Stimulated activated naive CD4-positive, alpha-beta T cell treated with Interleukin-2 at 50 U/mL for 16 hours (primary cell): Measurements from ENCODE around the gene SRGAP3.

Experiments
- DNase-seq: peaks from one replicate; lab custom pipeline; 2025; lab: John Stamatoyannopoulos, UW

Gene SRGAP3

DNA sequence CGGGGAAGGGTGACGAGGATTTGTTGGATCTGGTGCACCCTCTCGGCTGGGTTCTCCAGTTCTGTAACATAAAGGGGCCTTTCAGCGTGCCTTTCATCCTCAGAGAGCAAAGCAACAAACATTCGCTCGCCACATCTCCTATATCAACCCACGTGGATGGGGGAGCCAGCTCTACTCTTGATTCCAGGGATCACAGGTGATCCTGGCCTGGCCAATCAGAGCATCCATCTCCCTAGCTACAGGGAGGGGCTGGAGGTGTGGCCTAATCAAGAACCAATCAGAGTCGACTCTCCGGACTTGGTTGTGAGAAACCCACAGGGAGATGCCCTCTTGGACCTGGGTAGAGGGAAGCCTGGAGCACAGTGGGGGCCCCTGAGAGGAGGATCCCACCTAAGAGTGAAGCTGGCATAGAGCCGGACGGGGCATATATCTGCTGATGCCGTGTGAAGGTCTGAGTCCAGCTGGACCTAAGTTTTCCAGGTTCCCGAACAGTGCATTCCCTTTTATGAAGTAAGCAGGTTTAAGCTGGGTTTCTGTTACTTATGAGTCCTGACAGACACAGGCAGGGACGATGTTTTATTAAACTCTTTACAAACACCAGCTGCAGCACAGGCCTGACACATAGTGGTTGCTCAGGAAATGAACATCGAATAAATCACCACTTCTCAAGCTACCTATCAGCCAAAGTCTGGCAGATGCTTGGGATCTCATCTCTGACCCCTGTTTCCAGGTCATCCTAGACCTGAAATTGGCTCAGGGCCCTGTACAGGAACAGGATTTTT, 235.5 kb downstream of the SRGAP3 start:
- DNase-seq: no peak

DNA sequence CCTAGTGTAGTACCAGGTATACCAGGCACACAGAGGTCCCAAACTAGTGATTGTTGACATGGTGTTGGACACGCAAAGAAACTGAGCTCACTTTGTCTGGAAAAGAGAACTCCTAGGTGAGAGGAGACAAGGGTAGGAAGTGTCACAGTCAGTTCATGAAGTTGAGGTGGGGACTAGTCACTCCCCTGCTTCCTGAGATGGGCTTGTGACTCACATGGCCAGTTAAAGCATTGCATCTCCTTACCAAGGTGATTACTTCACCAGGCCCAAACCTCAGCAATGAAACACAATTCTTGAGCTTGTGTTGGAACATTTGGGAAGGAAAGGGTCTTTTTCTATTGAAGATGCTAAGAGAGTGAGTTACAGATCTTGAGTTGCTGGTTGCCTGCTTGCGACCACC, 236.9 kb downstream of the SRGAP3 start:
- no peak for DNase-seq

DNA sequence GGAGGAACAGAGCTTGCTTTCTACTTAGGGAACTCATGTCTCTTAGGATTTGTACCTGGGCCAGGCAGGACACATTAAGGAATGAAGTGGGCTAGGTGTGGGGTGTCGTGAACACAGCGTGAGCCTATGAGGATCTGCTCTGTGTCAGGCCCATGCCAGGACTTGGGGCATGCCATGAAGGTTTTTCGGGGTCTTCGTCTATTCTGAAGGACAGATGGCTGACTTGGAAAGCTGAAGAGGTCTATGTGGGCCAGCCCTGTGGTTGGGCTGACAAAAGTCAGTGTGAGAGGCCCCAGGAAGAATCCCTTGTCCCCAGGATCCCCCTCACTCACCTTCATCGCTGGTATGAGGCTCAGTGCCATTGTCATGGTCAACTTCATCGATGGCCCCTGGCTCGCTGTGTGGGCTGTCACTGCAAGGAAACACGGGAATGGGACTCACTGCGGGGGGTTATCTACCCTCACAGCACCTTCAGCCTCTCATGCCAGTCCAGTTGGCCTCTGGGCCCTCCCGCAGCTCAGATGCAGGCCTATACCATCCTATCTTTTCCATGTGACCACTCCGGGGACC, 239.4 kb downstream of the SRGAP3 start:
- no peak for DNase-seq

DNA sequence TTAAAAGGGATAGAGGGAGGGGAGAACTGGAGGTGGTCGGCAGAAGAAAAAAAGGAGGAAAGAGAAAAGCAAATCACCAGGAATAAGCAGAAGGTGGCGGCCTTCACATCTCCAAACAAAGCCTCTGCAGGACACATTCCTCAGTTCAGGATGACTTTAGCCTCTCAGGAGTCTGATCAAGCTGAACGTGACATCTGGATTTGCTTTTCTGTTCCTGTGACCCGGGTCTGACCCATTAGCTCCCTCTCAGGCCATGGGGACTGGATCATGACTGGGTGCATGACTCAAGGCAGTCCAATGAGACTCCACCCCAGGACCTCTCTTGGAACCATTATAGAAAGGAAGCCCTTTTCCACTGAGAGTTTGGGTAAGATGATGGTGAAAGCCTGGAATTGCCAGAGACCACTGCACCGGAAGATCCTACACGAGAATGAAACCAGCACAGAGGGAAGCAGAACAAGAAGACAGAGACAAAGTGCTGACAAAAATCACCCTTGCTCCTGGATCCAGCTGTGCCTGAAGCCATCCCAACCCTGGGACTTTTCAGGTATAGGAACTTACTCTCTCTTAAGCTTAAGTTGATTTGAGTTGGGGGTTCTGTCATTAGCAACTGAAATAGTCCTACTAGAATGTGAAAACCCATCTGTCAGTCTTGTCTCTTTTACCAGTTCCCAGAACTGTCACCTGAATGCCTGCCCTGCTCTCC, 240.7 kb downstream of the SRGAP3 start:
- no peak for DNase-seq

DNA sequence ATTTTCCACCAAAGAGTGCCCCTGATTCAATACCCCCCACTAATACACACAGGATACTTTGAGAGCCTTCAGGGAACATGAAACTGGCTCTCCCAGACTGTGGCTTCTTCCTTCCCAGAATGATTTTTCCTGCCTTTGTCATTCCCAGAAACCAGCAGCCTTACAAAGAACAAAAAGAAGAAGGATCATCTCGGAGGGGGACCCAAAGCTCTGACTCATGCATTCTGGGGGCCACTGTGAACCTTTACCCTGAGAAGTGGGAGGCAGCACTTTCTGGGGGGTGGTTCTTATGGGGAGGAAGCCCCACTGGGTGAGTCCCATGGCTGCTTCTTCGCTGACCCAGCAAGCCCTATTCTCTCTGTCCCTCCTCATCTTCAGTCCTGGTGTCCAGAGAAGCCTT, 241.5 kb downstream of the SRGAP3 start:
- DNase-seq: no peak

DNA sequence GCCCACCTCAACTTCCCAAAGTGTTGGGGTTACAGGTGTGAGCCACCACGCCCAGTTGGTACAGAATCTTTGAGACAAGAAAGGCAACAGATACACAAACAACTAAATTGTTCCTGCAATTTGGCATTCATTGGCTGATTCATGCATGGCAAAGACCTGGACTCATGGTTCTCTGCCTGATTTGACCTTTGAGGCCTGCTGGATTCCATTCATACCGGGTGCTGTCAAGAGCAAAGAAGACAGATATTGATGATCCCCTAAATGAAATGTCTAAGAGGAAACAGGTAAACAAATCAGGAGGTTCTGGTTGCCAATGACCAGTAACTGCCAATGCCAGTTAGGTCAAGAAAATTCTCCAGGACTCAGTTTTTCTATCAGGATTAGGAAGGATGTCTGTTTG, 242.2 kb downstream of the SRGAP3 start:
- DNase-seq: no peak

DNA sequence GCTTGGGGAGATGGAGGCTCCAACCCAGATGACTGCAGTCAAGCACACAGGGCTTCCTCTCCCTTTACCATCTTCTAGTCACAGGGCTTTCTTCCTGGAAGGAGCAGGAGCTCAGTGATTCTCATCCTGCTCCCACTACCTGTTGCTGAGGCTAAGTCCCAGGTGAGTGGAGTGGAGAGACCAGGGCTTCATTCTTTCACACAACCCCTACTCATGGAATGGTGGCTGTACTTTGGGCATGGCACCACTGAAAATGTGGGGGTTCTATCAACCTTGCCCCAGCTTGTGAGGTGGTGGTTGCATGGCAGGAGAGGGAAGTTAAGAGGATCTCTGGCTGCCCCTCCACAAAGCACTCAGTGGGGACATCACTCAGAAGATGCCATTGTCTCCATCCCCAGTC, 249.4 kb downstream of the SRGAP3 start:
- no peak for DNase-seq

DNA sequence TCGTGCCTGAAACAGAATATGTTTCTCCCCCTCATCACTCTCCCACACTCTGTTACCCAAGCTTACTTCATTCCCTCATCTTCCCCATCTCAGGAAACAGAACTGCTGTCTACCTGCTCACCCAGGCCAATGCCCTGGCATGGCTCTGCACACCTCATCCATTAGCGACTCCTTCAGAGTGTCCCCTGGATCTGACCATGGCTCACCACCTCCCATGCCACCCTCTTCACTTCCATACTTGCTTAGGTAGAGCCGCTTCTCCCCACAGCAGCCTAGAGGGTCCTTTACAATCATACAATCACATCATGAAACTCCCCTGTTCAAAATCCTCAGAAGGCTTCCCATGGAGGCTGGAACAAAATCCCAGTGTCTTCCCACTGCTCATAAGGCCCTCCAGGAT, 252.3 kb downstream of the SRGAP3 start:
- DNase-seq: no peak

DNA sequence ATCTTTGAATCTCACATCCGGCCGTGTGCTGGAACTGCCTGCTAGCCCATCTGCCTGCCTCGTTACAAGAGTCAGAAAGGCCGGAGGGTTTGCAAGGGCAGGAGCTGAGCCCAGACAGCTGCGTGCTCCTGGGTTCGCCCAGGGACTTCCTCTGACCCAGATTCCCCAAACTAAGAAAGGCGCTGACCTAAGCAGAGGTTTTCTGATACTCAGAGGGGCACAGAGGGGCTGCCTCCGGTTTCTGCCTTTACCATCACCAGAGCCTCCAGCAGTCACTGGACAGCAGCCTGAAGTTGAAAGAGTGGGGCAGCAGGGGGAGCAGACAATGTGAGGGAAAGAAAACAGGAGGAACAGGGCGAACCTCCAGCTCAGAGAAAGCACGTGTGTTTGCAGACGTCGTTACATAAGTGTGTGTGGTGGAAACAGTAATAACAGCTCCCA, 252.7 kb downstream of the SRGAP3 start:
- DNase-seq: no peak

DNA sequence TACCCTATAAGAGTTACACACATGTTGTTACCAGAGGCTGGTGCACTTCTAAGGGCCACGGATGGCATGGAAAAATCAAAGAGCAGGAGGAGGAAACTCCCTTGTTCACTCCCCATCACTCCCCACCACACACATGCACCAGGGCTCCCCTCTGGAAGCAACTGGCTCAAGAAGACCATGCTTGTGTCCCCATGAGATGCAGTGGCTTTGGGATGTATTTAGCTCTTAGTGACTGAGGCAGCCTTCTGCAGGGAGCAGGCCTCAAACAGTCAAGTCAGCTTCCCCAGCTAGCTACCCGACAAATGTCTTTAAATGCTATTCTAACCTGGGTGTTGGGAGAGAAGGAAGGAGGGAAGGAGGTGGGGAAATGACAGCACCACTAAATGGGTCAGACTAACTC, 253.2 kb downstream of the SRGAP3 start:
- DNase-seq: no peak

DNA sequence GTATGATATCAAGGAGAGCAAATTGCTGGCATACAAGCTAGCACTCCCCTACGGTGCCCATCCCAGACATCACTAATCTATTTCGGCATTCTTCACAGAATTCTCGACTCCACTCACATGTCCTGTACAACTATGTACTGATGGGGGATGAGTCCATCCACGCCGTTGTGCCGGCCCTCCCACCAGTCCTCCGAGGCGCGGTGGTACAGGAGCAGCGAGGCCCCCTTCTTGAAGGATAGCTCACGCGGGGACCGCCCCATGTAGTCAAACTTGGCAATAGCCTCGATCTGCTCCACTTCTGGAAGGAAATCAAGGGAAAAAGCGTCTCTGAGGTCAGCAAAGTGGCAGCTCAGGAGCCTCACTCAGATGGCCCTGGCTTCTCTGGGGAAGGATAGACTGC, 255.2 kb downstream of the SRGAP3 start:
- no peak for DNase-seq

DNA sequence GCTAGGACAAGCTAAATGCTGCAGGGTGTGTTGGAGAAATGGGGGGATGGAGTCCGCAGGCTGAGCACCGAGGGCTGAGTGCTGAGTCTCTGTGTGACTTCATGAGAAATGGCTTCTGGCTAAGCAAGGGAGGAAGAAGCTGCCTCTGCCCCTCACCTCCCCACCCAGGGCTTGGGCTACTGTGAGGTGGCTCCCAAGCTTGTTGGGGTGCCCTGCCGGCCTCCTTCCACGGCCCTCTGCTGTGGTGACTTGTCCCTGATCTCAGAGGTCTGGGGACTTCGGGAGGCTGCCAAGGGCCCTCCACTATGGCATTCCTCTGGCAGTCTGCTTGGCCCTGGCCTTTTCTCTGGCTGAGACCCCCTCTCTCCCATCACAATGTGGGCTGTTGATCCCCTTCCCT, 256.1 kb downstream of the SRGAP3 start:
- DNase-seq: no peak

DNA sequence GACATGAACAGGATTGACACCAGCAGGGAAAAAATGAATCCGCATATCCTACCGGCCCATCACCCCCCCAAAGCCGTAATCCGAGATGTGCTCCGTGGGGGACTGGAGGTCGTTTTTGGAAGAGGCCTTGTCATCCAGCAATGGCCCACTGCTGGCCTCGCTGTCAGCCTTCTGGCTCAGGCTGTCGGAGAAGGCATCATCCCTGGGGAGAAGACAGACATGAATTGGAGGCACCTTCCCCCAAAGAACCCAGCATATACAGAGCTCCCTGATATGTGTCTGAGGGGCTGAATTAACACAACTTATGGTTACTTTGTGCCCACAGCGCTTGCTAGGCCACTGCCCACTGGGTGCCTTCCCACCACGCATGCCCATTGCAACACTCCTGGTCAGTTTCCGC, 256.6 kb downstream of the SRGAP3 start:
- no peak for DNase-seq

DNA sequence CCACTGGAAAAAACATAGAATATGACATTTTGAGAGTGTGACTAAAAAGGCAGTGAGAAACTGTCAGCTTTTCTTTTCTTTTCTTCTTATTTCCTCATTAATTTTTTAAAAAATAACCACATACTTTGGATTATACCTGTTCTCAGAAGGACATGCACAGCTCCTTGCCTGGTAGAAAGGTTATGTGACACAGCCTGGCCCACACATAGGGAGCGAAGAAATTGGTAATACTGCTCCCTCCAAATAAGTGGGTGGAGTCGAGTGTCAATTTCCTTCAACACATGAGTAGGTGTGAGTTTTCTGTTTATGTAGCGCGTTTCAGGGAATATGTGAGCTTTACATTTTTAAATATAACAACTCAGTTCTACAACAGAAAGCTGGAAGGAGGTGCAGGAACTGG, 257.2 kb downstream of the SRGAP3 start:
- DNase-seq: no peak

DNA sequence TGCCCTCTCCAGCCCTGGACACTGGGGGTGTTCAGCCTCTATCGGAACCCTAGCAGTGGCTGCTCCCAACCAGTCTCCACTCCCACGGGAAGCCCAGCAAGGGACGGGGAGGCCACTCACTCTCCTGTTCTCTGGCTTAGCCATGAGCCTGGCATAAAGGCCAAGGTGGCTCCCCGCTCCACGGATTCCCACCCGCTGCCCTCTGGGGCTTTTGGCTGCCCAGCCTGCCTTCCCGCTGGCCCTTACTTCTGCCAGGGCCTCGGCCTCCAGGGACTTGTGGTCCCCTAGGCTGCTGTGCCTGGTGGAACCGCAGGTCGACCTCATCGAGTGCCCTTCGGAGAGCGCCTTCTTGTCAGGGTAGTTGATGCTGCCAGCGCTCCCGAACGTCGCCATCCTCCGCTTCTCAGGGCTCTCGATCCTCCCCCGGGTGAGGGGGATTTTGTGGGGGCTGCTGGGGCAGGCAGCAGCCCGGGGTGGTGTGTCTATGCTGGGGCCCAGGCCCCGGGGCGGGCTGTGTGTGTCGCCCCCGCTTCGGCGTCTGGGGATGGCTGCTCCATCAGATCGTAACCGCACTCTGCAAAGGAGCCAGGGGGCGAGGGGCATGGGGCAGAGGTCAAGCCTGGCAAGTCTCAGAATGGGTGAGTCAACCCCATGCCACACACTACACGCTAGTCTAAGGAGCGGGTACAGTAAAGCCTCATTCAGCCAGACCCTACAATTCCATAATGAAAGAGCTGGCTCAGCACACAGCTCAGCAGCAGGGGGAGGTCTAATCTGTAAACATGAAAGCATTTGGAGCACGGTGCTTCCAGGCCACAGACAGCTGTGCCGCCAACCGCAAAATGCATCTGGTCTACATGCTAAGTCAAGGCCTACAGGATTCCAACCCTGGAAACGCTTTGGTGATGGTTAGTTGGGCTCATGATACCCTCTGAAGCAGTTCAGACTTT, 258.9 kb downstream of the SRGAP3 start:
- no peak for DNase-seq

DNA sequence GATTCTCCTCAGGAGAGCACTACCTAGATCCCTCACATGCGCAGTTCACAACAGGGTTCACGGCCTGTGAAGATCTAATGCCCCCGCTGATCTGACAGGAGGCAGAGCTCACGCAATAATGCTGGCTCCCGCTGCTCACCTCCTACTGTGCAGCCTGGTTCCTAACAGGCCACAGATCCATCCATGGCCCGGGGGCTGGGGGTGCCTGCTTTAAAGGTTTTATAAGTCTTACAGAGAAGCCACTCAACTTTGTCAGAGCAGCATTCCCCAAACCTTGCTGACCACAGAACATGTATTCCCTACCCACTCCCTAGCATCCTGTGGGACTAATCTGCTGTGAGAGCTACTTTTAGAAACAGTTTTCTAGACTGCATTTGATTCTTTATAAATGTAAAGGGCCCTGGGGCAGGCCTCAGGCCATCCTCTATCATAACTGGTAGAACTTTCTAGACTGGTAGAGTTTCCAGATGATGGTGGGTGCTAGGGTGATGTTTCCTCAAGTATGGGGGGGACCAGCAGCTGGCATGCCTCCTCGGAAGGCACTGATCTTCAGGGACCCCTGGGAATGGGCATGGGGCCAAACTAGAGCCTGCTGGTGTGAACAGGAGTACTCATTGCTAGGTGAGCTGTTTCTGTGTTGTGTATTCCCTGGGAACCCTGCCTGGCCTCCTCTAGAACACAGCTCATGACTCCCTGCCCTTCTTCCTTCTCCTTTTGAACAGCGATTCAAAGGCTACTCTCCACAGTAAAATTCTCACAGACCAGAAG, 260.5 kb downstream of the SRGAP3 start:
- DNase-seq: no peak

DNA sequence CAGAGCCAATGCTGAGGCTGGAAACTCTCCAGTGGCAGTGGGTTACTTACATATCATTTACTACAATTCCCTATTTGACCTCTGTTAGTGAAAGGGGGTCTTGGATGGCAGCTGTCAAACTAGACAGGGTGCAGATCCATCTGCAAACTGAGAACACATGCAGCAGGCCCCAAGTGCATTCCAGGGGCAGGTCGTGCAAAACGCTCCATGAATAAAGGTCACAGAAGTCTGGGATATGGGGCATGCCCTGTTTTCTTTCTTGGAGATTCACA, 261.1 kb downstream of the SRGAP3 start:
- DNase-seq: no peak

DNA sequence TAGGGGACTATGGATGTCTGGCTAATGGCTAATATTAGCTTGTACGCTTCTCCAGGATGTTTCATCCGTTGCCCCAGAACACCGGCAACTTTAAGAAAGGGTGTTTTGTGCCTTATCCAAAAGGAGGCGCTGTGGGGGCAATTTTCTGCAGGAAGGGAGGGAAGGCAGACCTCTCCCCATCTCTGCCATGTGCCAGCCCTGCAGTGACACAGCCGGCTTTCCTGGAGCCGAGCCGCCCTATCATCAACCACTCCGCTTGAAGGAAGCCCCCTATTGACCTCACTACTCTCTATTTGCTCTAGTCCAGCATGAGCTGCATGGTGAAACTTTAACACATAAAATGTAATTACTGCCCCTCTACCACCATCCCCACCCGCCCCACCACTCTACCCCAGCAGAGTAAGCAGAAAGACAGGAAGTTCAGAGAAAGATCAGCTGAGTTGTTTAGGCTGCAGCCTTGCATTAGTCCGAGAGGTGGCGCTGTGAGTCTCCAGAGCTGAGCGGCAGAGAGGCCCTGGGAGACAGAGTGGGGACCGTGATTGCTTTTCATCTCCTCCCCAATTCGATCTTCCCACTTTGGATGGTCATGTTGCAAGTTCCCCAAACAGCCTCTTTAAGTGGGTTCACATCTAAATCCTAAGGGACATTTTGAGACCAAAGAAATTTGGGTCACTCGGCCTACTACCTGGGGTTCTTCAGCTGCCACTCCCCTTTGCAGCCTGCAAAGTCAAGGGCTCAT, 261.6 kb downstream of the SRGAP3 start:
- DNase-seq: peak; percentile 0

DNA sequence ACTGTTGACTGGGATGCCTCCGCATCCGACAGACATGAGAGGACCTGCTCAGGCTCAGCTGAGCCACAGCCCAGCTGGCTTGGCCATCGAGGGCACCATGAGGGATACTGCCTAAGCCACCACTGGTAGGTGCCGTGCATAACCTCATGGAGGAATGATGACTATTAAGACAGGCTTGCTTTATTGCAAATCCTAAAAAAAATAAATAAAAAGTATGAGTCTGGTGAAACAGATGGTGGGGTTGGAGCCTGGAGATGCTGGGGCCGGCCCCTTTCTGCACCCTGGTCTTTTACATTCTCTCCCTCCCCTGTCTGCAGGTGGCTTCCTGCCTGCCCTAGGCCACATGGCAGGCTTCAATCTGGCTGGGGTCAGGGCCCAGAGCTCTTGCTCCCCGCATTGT, 262.2 kb downstream of the SRGAP3 start:
- no peak for DNase-seq

DNA sequence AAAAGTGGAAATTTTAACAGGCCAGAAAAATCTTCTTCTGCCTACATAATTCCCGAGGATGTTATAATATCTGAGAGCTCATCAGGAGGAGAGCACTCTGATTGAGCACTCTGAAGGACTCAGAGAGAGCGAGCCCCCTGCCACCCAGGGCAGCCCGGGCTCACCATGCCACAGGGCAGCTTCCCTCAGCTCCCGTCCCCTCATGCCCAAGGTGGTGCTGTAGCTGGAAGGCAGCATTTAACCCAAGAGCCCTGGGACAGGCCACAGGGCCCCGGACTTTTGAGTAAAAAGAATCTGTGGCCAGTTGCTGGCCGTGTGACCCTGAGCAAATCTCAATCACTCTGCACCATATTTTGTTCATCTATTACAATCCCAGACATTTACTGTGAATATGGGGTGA, 262.7 kb downstream of the SRGAP3 start:
- no peak for DNase-seq

DNA sequence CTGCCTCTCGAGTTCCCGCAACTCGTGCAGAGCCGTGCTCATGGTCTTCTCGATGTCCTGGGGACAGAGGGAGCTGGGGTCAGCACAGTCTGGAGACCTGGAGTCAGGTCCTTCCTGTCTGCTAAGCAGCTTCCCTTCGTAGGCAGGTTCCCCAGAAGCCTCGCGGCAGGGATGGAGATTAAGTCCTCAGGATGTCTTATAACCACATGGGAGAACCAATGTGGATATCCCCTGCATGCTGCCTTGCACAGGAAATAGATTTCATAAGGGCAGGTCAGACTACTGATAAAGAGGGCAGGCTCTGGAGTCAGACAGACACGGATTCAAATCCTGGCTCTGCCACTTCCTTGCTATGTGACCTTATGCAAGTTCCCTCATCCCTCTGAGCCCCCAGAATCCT, 263.6 kb downstream of the SRGAP3 start:
- DNase-seq: no peak
